HFFc6 (cell line): Measurements from ENCODE around the gene ERC2. TPM values are rescaled to one million over a fixed set of nuclear protein-coding genes. Genes with fewer than 3 reads are reported as not detected.

Source experiments
- DNase-seq: peaks from one replicate; pipeline ENCODE4 v3.0.0-alpha.2; 2018
- H3K27ac Mint-ChIP-seq: 2 replicates; pipeline ENCODE4 v1.8.0; 2020; ENCODE audit warnings: mild to moderate bottlenecking, mixed read lengths
- H3K27me3 Mint-ChIP-seq: 2 replicates; pipeline ENCODE4 v1.8.0; 2021; ENCODE audit warnings: mild to moderate bottlenecking, moderate library complexity, mixed read lengths; ENCODE audit not compliant: insufficient read depth
- H3K36me3 Mint-ChIP-seq: 2 replicates; pipeline ENCODE4 v1.8.0; 2021; ENCODE audit warnings: low read depth, mixed read lengths
- H3K4me1 Mint-ChIP-seq: 2 replicates; pipeline ENCODE4 v1.8.0; 2020; ENCODE audit warnings: low read depth, mixed read lengths
- H3K4me3 Mint-ChIP-seq: 2 replicates; pipeline ENCODE4 v1.8.0; 2020; ENCODE audit warnings: mild to moderate bottlenecking, moderate library complexity, mixed read lengths
- H3K9me3 Mint-ChIP-seq: 2 replicates; pipeline ENCODE4 v1.8.0; 2020; ENCODE audit warnings: mild to moderate bottlenecking, mixed read lengths
- total RNA-seq, 6 experiments: library from RNA; stranded (reverse); fragmentation: NEBNext Ultra II Directional; extraction: Animal tissue kit (Norgen Biotek cat#: 25700); gene quantifications; 2 replicates in 1 of 6; 3 replicates in 5 of 6; pipeline ENCODE4 v1.2.3, GENCODE V29; 2021
- TF ChIP-seq, protein P1 (sequence below): fragments of 200-600 bp; sonication (generic); IDR thresholded peaks from 2 replicates; pipeline ENCODE4 v1.5.0; 2021; ENCODE audit warnings: antibody characterized with exemption, mild to moderate bottlenecking

The ERC2 gene
- total RNA-seq, 6 experiments from 2014 or later: 0.11 TPM; not detected in 5

DNA sequence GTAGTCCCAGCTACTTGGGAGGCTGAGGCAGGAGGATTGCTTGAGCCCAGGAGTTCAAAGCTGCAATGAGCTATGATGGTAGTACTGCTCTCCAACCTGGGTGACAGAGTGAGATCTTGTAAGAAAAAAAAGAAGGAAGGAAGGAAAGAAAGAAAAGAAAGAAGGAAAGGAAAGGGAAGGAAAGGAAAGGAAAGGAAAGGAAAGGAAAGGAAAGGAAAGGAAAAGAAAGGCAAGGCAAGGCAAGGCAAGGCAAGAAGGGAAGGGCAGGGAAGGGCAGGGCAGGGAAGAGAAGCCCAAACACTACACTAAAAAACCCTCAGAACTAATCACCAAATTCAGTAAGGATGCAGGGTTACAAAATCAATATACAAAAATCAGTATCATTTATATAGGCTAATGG is 341.6 kb downstream of the ERC2 start:
- Mint-ChIP-seq H3K4me3 (no peak overlapping the region), H3K27me3 (peaks cover 3% of the 10 kb centered on the region), H3K27ac (no peak overlapping the region), H3K4me1 (peaks cover 22% of the 10 kb centered on the region), H3K9me3 (no peaks in the 10 kb centered on the region), H3K36me3 (no peaks in the 10 kb centered on the region)
- DNase-seq: no peak
- TF ChIP-seq, protein P1, sequence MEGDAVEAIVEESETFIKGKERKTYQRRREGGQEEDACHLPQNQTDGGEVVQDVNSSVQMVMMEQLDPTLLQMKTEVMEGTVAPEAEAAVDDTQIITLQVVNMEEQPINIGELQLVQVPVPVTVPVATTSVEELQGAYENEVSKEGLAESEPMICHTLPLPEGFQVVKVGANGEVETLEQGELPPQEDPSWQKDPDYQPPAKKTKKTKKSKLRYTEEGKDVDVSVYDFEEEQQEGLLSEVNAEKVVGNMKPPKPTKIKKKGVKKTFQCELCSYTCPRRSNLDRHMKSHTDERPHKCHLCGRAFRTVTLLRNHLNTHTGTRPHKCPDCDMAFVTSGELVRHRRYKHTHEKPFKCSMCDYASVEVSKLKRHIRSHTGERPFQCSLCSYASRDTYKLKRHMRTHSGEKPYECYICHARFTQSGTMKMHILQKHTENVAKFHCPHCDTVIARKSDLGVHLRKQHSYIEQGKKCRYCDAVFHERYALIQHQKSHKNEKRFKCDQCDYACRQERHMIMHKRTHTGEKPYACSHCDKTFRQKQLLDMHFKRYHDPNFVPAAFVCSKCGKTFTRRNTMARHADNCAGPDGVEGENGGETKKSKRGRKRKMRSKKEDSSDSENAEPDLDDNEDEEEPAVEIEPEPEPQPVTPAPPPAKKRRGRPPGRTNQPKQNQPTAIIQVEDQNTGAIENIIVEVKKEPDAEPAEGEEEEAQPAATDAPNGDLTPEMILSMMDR: no peak

- Mint-ChIP-seq H3K4me3 (no peak overlapping the region), H3K27ac (no peak overlapping the region), H3K9me3 (no peaks in the 10 kb centered on the region), H3K4me1 (peaks cover 15% of the 10 kb centered on the region), H3K36me3 (no peaks in the 10 kb centered on the region), H3K27me3 (peaks cover 3% of the 10 kb centered on the region)
- DNase-seq: peak; percentile 50
- TF ChIP-seq, protein P1: no peak
Observed at GRCh38 chr3:56125358-56126005, 342.8 kb downstream of the ERC2 start.

DNA sequence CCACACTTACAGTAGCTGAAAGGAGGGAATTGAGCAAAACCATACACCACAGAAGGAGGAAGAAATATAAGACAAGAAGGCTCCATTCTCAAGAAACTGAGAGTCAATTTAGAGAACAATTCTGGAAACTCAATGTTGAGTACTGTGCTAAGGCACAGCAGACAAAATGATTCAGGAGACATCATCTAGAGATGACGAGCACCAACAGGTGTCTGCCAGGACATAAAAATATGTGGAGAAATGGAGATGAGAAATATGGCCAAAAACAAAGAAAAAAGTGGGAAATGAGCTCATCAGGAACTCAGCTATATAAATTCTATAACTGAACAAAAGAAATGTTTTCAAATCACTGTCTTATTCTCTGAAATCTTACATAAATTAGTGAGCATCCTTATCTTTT is 343.7 kb downstream of the ERC2 start:
- Mint-ChIP-seq H3K4me3 (no peak overlapping the region), H3K4me1 (peaks cover 21% of the 10 kb centered on the region), H3K27me3 (peaks cover 3% of the 10 kb centered on the region), H3K27ac (no peak overlapping the region), H3K36me3 (no peaks in the 10 kb centered on the region), H3K9me3 (no peaks in the 10 kb centered on the region)
- DNase-seq: no peak
- TF ChIP-seq, protein P1: no peak

- no peak for DNase-seq
- no peaks in the 10 kb centered on the region for H3K9me3 Mint-ChIP-seq
- peaks cover 21% of the 10 kb centered on the region for H3K4me1 Mint-ChIP-seq
- H3K27me3 Mint-ChIP-seq: peaks cover 3% of the 10 kb centered on the region
- no peak overlapping the region for H3K4me3 Mint-ChIP-seq
- TF ChIP-seq, protein P1: no peak
- H3K36me3 Mint-ChIP-seq: no peaks in the 10 kb centered on the region
- H3K27ac Mint-ChIP-seq: no peak overlapping the region
Observed at GRCh38 chr3:56123487-56123886, 344.8 kb downstream of the ERC2 start.

DNA sequence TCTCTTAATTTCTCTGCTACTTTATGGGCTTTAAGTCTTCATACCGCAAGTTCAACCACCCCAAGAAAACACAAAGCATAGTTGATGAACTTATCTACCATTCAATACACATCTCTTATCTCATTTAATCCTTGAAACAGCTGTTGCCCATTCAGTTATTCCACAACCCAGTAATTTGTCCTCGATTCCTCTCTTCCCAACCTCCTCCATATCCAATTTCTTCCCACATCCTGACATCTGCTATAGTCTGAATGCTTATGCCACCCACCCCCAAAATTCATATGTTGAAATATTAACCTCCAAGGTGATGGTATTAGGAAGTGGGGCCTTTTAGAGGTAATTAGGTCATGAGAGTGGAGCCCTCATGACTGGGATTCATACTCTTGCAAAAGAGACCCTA is 345.4 kb downstream of the ERC2 start:
- no peak for DNase-seq
- peaks cover 3% of the 10 kb centered on the region for H3K27me3 Mint-ChIP-seq
- H3K27ac Mint-ChIP-seq: no peak overlapping the region
- TF ChIP-seq, protein P1: no peak
- no peaks in the 10 kb centered on the region for H3K9me3 Mint-ChIP-seq
- peaks cover 21% of the 10 kb centered on the region for H3K4me1 Mint-ChIP-seq
- no peak overlapping the region for H3K4me3 Mint-ChIP-seq
- no peaks in the 10 kb centered on the region for H3K36me3 Mint-ChIP-seq
